ENCODE results near the gene PTGER4. TPM values are rescaled to one million over a fixed set of nuclear protein-coding genes. Genes with fewer than 3 reads are reported as not detected.

Gene PTGER4
- total RNA-seq, 3 donors from 2014 or later: 20.5 to 31.5 (median 27.5) TPM

- TF ChIP-seq POLR2AphosphoS5 (IDR thresholded peaks at IDR 0.05): no peak
- no peak for TF ChIP-seq POLR2A (IDR thresholded peaks at IDR 0.05)
- TF ChIP-seq, protein P1, sequence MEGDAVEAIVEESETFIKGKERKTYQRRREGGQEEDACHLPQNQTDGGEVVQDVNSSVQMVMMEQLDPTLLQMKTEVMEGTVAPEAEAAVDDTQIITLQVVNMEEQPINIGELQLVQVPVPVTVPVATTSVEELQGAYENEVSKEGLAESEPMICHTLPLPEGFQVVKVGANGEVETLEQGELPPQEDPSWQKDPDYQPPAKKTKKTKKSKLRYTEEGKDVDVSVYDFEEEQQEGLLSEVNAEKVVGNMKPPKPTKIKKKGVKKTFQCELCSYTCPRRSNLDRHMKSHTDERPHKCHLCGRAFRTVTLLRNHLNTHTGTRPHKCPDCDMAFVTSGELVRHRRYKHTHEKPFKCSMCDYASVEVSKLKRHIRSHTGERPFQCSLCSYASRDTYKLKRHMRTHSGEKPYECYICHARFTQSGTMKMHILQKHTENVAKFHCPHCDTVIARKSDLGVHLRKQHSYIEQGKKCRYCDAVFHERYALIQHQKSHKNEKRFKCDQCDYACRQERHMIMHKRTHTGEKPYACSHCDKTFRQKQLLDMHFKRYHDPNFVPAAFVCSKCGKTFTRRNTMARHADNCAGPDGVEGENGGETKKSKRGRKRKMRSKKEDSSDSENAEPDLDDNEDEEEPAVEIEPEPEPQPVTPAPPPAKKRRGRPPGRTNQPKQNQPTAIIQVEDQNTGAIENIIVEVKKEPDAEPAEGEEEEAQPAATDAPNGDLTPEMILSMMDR (IDR thresholded peaks at IDR 0.05): no peak
- intact Hi-C loops (cut with DNase I; ENCODE audit: low total_unique reads): no loop called here
- Histone ChIP-seq H3K27ac (peak overlapping the region; percentile 95 to 97), H3K4me1 (peaks cover 0 to 6% of the 10 kb centered on the region in 2 donors), H3K9me3 (no peaks in the 10 kb centered on the region), H3K36me3 (no peaks in the 10 kb centered on the region), H3K27me3 (no peaks in the 10 kb centered on the region), H3K4me3 (peak overlapping the region; percentile 82 to 90 (median 83))
- DNase-seq (ENCODE audit: low spot score in 2 of 2): no peak
These were observed 1.8 kb downstream of the PTGER4 start for GRCh38 chr5:40681363-40682153.

GRCh38 chr5:40682154-40683017, 2.7 kb downstream of the PTGER4 start:
- no peaks in the 10 kb centered on the region for H3K9me3 ChIP-seq
- peaks cover 0 to 3% of the 10 kb centered on the region in 2 donors for H3K4me1 ChIP-seq
- peak overlapping the region; percentile 82 to 90 (median 83) for H3K4me3 ChIP-seq
- no peaks in the 10 kb centered on the region for H3K36me3 ChIP-seq
- TF ChIP-seq POLR2AphosphoS5 (IDR thresholded peaks at IDR 0.05) (peak in 1 of 3 donors; percentile 51), POLR2A (IDR thresholded peaks at IDR 0.05) (no peak)
- DNase-seq (ENCODE audit: low spot score in 2 of 2): no peak
- intact Hi-C loops (cut with DNase I; ENCODE audit: low total_unique reads): no loop called here
- H3K27me3 ChIP-seq: no peaks in the 10 kb centered on the region
- H3K27ac ChIP-seq: peak overlapping the region; percentile 95 to 97

DNA sequence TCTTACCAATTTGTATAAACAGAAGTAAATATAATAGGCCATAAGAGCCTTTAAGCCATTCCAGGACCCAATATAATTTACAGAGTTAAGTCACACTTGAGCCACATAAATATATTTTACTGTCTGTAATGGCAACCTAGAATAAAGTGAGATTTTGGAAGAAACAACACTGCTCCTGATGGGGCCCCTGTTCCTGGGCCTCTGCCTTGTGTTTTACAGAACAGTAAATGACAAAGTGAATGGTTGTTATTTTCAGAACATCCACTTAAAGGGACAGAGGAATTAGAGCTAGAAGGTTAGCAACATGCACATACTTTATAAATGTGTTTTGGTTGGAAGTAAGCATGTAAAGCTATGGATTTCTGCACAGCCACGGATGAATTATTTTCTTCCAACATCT, 3.6 kb downstream of the PTGER4 start:
- H3K9me3 ChIP-seq: no peaks in the 10 kb centered on the region
- H3K27me3 ChIP-seq: no peaks in the 10 kb centered on the region
- peak overlapping the region; percentile 29 to 95 for H3K27ac ChIP-seq
- H3K4me3 ChIP-seq: peak overlapping the region in 2 of 3 donors; percentile 82 to 90
- TF ChIP-seq, protein P1 (IDR thresholded peaks at IDR 0.05): no peak
- TF ChIP-seq POLR2A (IDR thresholded peaks at IDR 0.05): no peak
- no peak for TF ChIP-seq POLR2AphosphoS5 (IDR thresholded peaks at IDR 0.05)
- no peaks in the 10 kb centered on the region for H3K36me3 ChIP-seq
- peaks cover 0 to 3% of the 10 kb centered on the region in 2 donors for H3K4me1 ChIP-seq
- intact Hi-C loops (cut with DNase I; ENCODE audit: low total_unique reads): no loop called here
- DNase-seq (ENCODE audit: low spot score in 2 of 2): no peak

DNA sequence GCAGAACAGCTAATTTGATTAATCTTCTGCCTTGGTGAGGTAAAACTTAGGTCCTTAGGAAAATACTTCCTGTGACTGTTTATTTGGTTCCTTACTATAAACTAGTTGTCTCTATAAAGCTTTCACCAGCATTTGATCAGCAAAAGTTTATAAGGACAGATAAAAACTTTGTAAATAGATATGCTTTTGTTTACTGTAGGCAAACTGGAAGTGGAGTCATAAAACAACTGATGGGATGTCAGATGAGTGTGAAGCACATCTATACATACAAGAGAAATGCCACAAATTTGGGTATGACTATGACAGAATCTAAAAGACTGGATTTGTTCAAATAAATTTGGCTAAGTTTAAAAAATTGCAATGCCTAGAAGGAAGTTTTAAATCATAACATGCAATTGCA, 5.5 kb downstream of the PTGER4 start:
- no peaks in the 10 kb centered on the region for H3K9me3 ChIP-seq
- DNase-seq (ENCODE audit: low spot score in 2 of 2): no peak
- no peaks in the 10 kb centered on the region for H3K36me3 ChIP-seq
- peak overlapping the region in 2 of 3 donors; percentile 50 to 82 for H3K4me3 ChIP-seq
- peak overlapping the region in 1 of 2 donors; percentile 47 for H3K27ac ChIP-seq
- TF ChIP-seq, protein P1 (IDR thresholded peaks at IDR 0.05): no peak
- TF ChIP-seq POLR2AphosphoS5 (IDR thresholded peaks at IDR 0.05) (no peak), POLR2A (IDR thresholded peaks at IDR 0.05) (no peak)
- intact Hi-C loops (cut with DNase I; ENCODE audit: low total_unique reads): no loop called here
- peaks cover 0 to 3% of the 10 kb centered on the region in 2 donors for H3K4me1 ChIP-seq
- no peaks in the 10 kb centered on the region for H3K27me3 ChIP-seq

- Histone ChIP-seq H3K4me1 (peaks cover 0 to 3% of the 10 kb centered on the region in 2 donors), H3K27ac (peak overlapping the region; percentile 0 to 47)
These were observed 6.3 kb downstream of the PTGER4 start for GRCh38 chr5:40685976-40686486.

More at GRCh38 chr5:40685976-40686486, 6.3 kb downstream of the PTGER4 start:
- TF ChIP-seq, protein P1 (IDR thresholded peaks at IDR 0.05): no peak
- TF ChIP-seq POLR2AphosphoS5 (IDR thresholded peaks at IDR 0.05) (no peak), POLR2A (IDR thresholded peaks at IDR 0.05) (no peak)
- intact Hi-C loops (cut with DNase I; ENCODE audit: low total_unique reads): no loop called here
- H3K4me3 ChIP-seq: peak overlapping the region in 2 of 3 donors; percentile 50 to 82
- H3K36me3 ChIP-seq: no peaks in the 10 kb centered on the region
- H3K9me3 ChIP-seq: no peaks in the 10 kb centered on the region
- no peaks in the 10 kb centered on the region for H3K27me3 ChIP-seq
- no peak for DNase-seq (ENCODE audit: low spot score in 2 of 2)
